Measurements from ENCODE around the gene CD33. TPM values are rescaled to one million over a fixed set of nuclear protein-coding genes. Genes with fewer than 3 reads are reported as not detected.

The CD33 gene
- total RNA-seq, 6 experiments from 2014 or later = 1.7 to 5.8 (median 3.8) TPM

DNA sequence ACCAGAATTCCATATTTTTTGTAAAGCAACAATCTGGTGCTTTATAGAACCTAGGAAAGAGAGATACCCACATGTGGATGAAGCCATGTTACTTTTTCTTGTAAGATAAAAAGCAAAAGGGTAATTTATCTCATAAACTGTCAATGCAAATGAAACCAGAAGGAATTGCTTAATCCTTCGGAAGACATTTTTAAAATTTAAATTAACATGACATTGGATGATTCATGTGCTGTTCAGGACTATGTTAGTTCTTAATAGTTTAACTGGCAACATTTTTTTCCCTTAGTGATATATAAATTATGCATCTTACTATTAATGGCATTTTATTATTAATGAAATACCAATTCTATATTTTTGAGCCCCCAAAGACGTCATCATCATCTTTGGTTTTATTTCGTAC lies 60.8 kb downstream of the CD33 start:
- Histone ChIP-seq H3K36me3 (no peaks in the 10 kb centered on the region), H3K4me3 (no peak overlapping the region), H3K27me3 (no peaks in the 10 kb centered on the region), H3K9me3 (no peaks in the 10 kb centered on the region), H3K27ac (no peak overlapping the region), H3K4me1 (no peaks in the 10 kb centered on the region)
- intact Hi-C loops (cut with DNase I) = no loop called here
- DNase-seq = no peak
- TF ChIP-seq POLR2A (IDR thresholded peaks at IDR 0.05) (no peak), CTCF (IDR thresholded peaks at IDR 0.05) (no peak)
- no peak for ATAC-seq
- WGBS (ENCODE audit: insufficient coverage, low coverage, low lambda C conversion rate, missing lambda C conversion rate) = 56% methylated on average over 3 of the region's 3 CpGs

Small RNA genes within 50 kb of the gene (microRNA-seq; reads per million reads assigned to microRNA genes)
- 0 reads per million in 2 donors for gene MIR8074

Small RNA genes within 50 kb of the gene (small RNA-seq; reads per million reads assigned to genes)
- 0 reads per million in 2 experiments for gene MIR8074

Other genes with a start within 250 kb of the CD33 start
- not detected for gene KLK7, start 241.2 kb upstream of the CD33 start, total RNA-seq
- not detected for gene KLK8, start 223.5 kb upstream of the CD33 start, total RNA-seq
- under 1 TPM in 2 of 6 experiments, not detected in 4; 0.13 to 0.43 TPM for gene KLK10, start 205.4 kb upstream of the CD33 start, total RNA-seq
- not detected for gene KLK11, start 198.5 kb upstream of the CD33 start, total RNA-seq
- not detected for gene KLK12, start 190.1 kb upstream of the CD33 start, total RNA-seq
- gene KLK13, start 160.0 kb upstream of the CD33 start, total RNA-seq = not detected
- under 1 TPM in 2 of 6 experiments, not detected in 4; 0.17 to 0.18 TPM for gene KLK14, start 142.2 kb upstream of the CD33 start, total RNA-seq
- 1 to 10 TPM; 3.3 to 6.4 (median 3.9) TPM for gene CTU1, start 116.7 kb upstream of the CD33 start, total RNA-seq
- gene SIGLEC9, start 100.2 kb upstream of the CD33 start, total RNA-seq = 1 to 10 TPM; 3.8 to 7.9 (median 4.1) TPM
- 1 to 10 TPM; 2.4 to 7.3 (median 3.9) TPM for gene SIGLEC7, start 82.8 kb upstream of the CD33 start, total RNA-seq
- gene SIGLECL1, start 26.0 kb downstream of the CD33 start, total RNA-seq = not detected
- under 1 TPM; 0.27 to 0.80 (median 0.49) TPM for gene IGLON5, start 86.6 kb downstream of the CD33 start, total RNA-seq
- 1 to 10 TPM; 1.3 to 4.5 (median 2.8) TPM for gene VSIG10L, start 117.1 kb downstream of the CD33 start, total RNA-seq
- gene ETFB, start 141.3 kb downstream of the CD33 start, total RNA-seq = 100 to 1,000 TPM; 210 to 439 (median 345) TPM
- 1 to 10 TPM in 1 of 6 experiments, under 1 TPM in 1, not detected in 4; 1.00 to 1.2 TPM for gene CLDND2, start 143.9 kb downstream of the CD33 start, total RNA-seq
- 1 to 10 TPM; 1.7 to 7.7 (median 4.1) TPM for gene NKG7, start 147.6 kb downstream of the CD33 start, total RNA-seq
- gene LIM2, start 162.9 kb downstream of the CD33 start, total RNA-seq = not detected
- not detected for gene C19orf84, start 165.5 kb downstream of the CD33 start, total RNA-seq
- gene SIGLEC10, start 192.6 kb downstream of the CD33 start, total RNA-seq = 10 to 100 TPM in 2 of 6 experiments, 1 to 10 TPM in 4; 2.0 to 12.4 (median 5.6) TPM
- 1 to 10 TPM in 1 of 6 experiments, under 1 TPM in 5; 0.31 to 1.4 (median 0.71) TPM for gene SIGLEC8, start 233.4 kb downstream of the CD33 start, total RNA-seq

All from right lobe of liver (tissue), 6 donors.